Neural progenitor cell (in vitro differentiated cells): ENCODE results near the gene TAS1R1. TPM values are rescaled to one million over a fixed set of nuclear protein-coding genes. Genes with fewer than 3 reads are reported as not detected.

Source experiments
- DNase-seq: peaks from one replicate; pipeline ENCODE4 v3.0.0-alpha.2; 2016; ENCODE audit warnings: low spot score
- H2AFZ ChIP-seq: fragments of 200-600 bp; sonication (generic); replicated peaks from 2 replicates; pipeline ENCODE4 v1.6.1; 2016; ENCODE audit warnings: antibody characterized with exemption
- H3F3A ChIP-seq: fragments of 200-600 bp; sonication (generic); 2 replicates; pipeline ENCODE4 v1.6.1; 2016; ENCODE audit warnings: antibody characterized with exemption, low read depth
- H3K27ac ChIP-seq: fragments of 200-600 bp; sonication (generic); 2 replicates; pipeline ENCODE4 v1.5.1; 2016; ENCODE audit warnings: mild to moderate bottlenecking
- H3K27me3 ChIP-seq: fragments of 200-600 bp; sonication (generic); 2 replicates; pipeline ENCODE4 v1.6.1; 2016; ENCODE audit warnings: mild to moderate bottlenecking, moderate library complexity
- H3K36me3 ChIP-seq: fragments of 200-600 bp; sonication (generic); 2 replicates; pipeline ENCODE4 v1.5.1; 2016
- H3K4me1 ChIP-seq: fragments of 200-600 bp; sonication (generic); 2 replicates; pipeline ENCODE4 v1.6.1; 2016; ENCODE audit warnings: mixed run types
- H3K4me2 ChIP-seq: fragments of 200-600 bp; sonication (generic); 2 replicates; pipeline ENCODE4 v1.6.1; 2016
- H3K4me3 ChIP-seq: fragments of 200-600 bp; sonication (generic); 2 replicates; pipeline ENCODE4 v1.5.1; 2016
- H3K79me2 ChIP-seq: fragments of 200-600 bp; sonication (generic); 2 replicates; pipeline ENCODE4 v1.6.1; 2016; ENCODE audit warnings: low read depth
- H3K9ac ChIP-seq: fragments of 200-600 bp; sonication (generic); 2 replicates; pipeline ENCODE4 v1.6.1; 2016
- H3K9me3 ChIP-seq: fragments of 200-600 bp; sonication (generic); 2 replicates; pipeline ENCODE4 v1.5.1; 2016; ENCODE audit warnings: low read depth
- H4K20me1 ChIP-seq: fragments of 200-600 bp; sonication (generic); 2 replicates; pipeline ENCODE4 v1.6.1; 2016; ENCODE audit warnings: low read depth
- H3K27ac Mint-ChIP-seq: 3 replicates; pipeline ENCODE4 v1.8.0; 2021; ENCODE audit warnings: mixed read lengths
- H3K27me3 Mint-ChIP-seq: 2 replicates; pipeline ENCODE4 v1.8.0; 2022; ENCODE audit warnings: low read depth, mild to moderate bottlenecking, inconsistent platforms, moderate library complexity, mixed read lengths; ENCODE audit not compliant: insufficient read depth
- H3K36me3 Mint-ChIP-seq: 3 replicates; pipeline ENCODE4 v1.8.0; 2021; ENCODE audit warnings: mixed read lengths
- H3K4me1 Mint-ChIP-seq: 3 replicates; pipeline ENCODE4 v1.8.0; 2021; ENCODE audit warnings: mixed read lengths
- H3K4me3 Mint-ChIP-seq: 3 replicates; pipeline ENCODE4 v1.8.0; 2021; ENCODE audit warnings: mild to moderate bottlenecking, moderate library complexity, mixed read lengths
- H3K9me3 Mint-ChIP-seq: 3 replicates; pipeline ENCODE4 v1.8.0; 2020; ENCODE audit warnings: mixed read lengths
- EZH2 ChIP-seq: fragments of 200-600 bp; sonication (generic); IDR thresholded peaks from 2 replicates; pipeline ENCODE4 v1.6.1; 2017; ENCODE audit warnings: antibody characterized with exemption, mild to moderate bottlenecking, moderate library complexity
- EZH2phosphoT487 ChIP-seq: fragments of 200-600 bp; sonication (generic); IDR thresholded peaks from 2 replicates; pipeline ENCODE4 v1.6.1; 2017; ENCODE audit warnings: antibody characterized with exemption
- total RNA-seq: library from RNA; depleted of rRNA; stranded (reverse); fragments of >200 nt; gene quantifications from 2 replicates; pipeline ENCODE4 v1.2.3, GENCODE V29; 2015; ENCODE audit warnings: low replicate concordance
- TF ChIP-seq, protein P1 (sequence below): fragments of 200-600 bp; sonication (generic); IDR thresholded peaks from 2 replicates; pipeline ENCODE4 v1.5.1; 2017; ENCODE audit warnings: antibody characterized with exemption, mild to moderate bottlenecking

TAS1R1 gene
- total RNA-seq, 1 donor from 2014 or later, result not detected

DNA sequence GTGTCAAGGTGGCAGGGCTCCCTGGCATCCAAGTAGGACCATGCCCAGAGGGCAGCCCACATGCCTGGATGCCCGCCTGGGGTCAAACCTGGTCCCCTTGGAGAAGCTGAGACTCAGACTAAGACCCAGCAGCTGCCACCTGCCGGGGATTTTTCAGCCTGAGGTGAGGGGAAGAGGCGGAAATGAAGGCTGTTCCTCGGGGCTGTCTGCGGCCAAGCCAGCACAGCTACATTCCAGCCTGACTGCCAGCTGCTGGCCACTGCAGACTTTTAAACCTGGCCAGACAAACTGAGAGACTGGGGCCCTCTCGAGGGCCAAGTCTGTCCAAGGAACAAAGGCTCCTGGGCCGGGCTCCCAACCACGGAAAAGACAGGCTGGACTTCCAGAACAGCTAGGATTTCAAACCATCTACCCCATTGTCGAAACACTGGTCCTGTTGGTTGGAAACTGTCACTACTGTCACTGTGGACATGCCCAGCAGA, 41.7 kb upstream of the TAS1R1 start:
- H3K4me2 ChIP-seq, result no peak overlapping the region
- no peak for DNase-seq
- H3K79me2 ChIP-seq, result no peaks in the 10 kb centered on the region

DNA sequence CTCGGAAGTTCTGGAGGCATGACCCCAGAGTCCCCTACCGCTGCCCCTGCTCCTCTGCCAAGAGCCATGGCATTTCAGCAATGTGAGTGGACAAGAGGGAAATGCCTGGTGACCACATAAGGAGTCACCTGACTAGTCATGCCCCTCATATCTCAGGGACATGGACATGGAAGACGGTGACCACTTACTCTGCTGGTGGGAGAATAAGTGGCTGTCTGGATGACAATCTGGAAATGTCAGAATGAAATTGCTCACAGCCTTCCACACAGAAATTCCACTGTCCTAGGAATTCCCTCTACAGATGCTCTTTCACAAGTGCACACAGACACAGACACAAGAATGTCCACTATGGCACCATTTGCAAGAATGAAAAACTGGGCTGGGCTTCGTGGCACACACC, 39.3 kb upstream of the TAS1R1 start:
- H3K27ac Mint-ChIP-seq, result no peak overlapping the region
- Histone ChIP-seq H3K27me3 (no peaks in the 10 kb centered on the region), H3K79me2 (no peaks in the 10 kb centered on the region), H3K4me3 (no peak overlapping the region), H3K9ac (no peak overlapping the region), H3K36me3 (no peaks in the 10 kb centered on the region), H2AFZ (no peak overlapping the region), H3K4me1 (peaks cover 25% of the 10 kb centered on the region), H3F3A (peaks cover 18% of the 10 kb centered on the region), H3K4me2 (no peak overlapping the region), H4K20me1 (peaks cover 6% of the 10 kb centered on the region), H3K27ac (no peak overlapping the region), H3K9me3 (no peaks in the 10 kb centered on the region)
- no peaks in the 10 kb centered on the region for H3K36me3 Mint-ChIP-seq
- no peak for DNase-seq
- H3K9me3 Mint-ChIP-seq, result no peaks in the 10 kb centered on the region
- H3K27me3 Mint-ChIP-seq, result no peaks in the 10 kb centered on the region
- H3K4me1 Mint-ChIP-seq, result peaks cover 29% of the 10 kb centered on the region
- no peak overlapping the region for H3K4me3 Mint-ChIP-seq
- TF ChIP-seq, protein P1, sequence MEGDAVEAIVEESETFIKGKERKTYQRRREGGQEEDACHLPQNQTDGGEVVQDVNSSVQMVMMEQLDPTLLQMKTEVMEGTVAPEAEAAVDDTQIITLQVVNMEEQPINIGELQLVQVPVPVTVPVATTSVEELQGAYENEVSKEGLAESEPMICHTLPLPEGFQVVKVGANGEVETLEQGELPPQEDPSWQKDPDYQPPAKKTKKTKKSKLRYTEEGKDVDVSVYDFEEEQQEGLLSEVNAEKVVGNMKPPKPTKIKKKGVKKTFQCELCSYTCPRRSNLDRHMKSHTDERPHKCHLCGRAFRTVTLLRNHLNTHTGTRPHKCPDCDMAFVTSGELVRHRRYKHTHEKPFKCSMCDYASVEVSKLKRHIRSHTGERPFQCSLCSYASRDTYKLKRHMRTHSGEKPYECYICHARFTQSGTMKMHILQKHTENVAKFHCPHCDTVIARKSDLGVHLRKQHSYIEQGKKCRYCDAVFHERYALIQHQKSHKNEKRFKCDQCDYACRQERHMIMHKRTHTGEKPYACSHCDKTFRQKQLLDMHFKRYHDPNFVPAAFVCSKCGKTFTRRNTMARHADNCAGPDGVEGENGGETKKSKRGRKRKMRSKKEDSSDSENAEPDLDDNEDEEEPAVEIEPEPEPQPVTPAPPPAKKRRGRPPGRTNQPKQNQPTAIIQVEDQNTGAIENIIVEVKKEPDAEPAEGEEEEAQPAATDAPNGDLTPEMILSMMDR, result no peak
- no peak for TF ChIP-seq EZH2
- no peak for TF ChIP-seq EZH2phosphoT487

More for the DNA sequence above, 41.7 kb upstream of the TAS1R1 start:
- H3K27me3 Mint-ChIP-seq, result no peaks in the 10 kb centered on the region
- Histone ChIP-seq H3F3A (no peaks in the 10 kb centered on the region), H3K4me3 (no peak overlapping the region), H2AFZ (no peak overlapping the region), H3K4me1 (peaks cover 8% of the 10 kb centered on the region), H3K9me3 (no peaks in the 10 kb centered on the region), H4K20me1 (no peaks in the 10 kb centered on the region), H3K27ac (no peak overlapping the region), H3K27me3 (no peaks in the 10 kb centered on the region), H3K36me3 (no peaks in the 10 kb centered on the region), H3K9ac (peak overlapping the region; percentile 37)
- H3K9me3 Mint-ChIP-seq, result no peaks in the 10 kb centered on the region
- H3K4me1 Mint-ChIP-seq, result peaks cover 13% of the 10 kb centered on the region
- H3K36me3 Mint-ChIP-seq, result no peaks in the 10 kb centered on the region
- TF ChIP-seq EZH2 (no peak), EZH2phosphoT487 (no peak)
- TF ChIP-seq, protein P1, result no peak
- no peak overlapping the region for H3K4me3 Mint-ChIP-seq
- no peak overlapping the region for H3K27ac Mint-ChIP-seq

DNA sequence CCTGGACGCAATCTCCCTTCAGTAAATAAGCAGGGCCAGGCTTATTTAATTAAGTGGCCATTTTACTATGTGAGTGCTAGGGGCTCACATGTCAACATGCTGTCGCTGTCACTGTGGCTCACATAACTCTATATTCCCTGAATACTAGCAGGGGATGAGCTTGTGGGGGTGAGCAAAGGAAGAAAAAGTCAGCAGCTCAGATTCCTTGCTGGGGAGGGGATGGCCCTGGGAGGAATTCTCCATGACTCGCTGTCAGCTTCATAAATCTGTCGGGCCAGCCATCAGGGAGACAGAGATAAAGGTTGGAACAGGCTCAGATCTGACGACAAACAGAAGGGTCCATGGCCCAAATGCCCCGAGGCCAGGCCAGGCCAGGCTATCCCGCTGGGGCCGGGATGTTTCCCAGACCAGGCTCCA, 37.7 kb upstream of the TAS1R1 start:
- no peaks in the 10 kb centered on the region for H3K27me3 ChIP-seq
- no peak overlapping the region for H2AFZ ChIP-seq
- Mint-ChIP-seq H3K4me1 (peaks cover 36% of the 10 kb centered on the region), H3K27me3 (no peaks in the 10 kb centered on the region), H3K9me3 (no peaks in the 10 kb centered on the region), H3K27ac (peak overlapping the region; percentile 42), H3K36me3 (no peaks in the 10 kb centered on the region), H3K4me3 (peak overlapping the region; percentile 18)
- no peaks in the 10 kb centered on the region for H3K9me3 ChIP-seq
- peaks cover 6% of the 10 kb centered on the region for H4K20me1 ChIP-seq
- H3K9ac ChIP-seq, result no peak overlapping the region
- H3F3A ChIP-seq, result peaks cover 29% of the 10 kb centered on the region
- H3K4me3 ChIP-seq, result no peak overlapping the region
- H3K36me3 ChIP-seq, result no peaks in the 10 kb centered on the region
- TF ChIP-seq EZH2 (no peak), EZH2phosphoT487 (no peak)
- TF ChIP-seq, protein P1, result no peak
- H3K79me2 ChIP-seq, result no peaks in the 10 kb centered on the region
- H3K27ac ChIP-seq, result no peak overlapping the region
- H3K4me2 ChIP-seq, result no peak overlapping the region
- peaks cover 26% of the 10 kb centered on the region for H3K4me1 ChIP-seq
- DNase-seq, result no peak
